Smooth muscle cell of the brain vasculature (primary cell): ENCODE data around the gene MTG2.

Source experiments
- DNase-seq: peaks from one replicate; pipeline ENCODE4 v3.0.0-alpha.2; 2012; ENCODE audit warnings: low read depth, low spot score

MTG2 gene

GRCh38 chr20:62248890-62249560 lies 66.2 kb downstream of the MTG2 start:
- no peak for DNase-seq

GRCh38 chr20:62252342-62252966 lies 69.6 kb downstream of the MTG2 start:
- DNase-seq, result no peak
